GM18502 (cell line): ENCODE results near the gene USP34.
"Not testable (repeated sequence)": the region's sequence is repeated elsewhere in the genome, so short reads cannot be mapped to it uniquely, and the experiment has no call there.

Experiments
- ATAC-seq: cut with Tn5 transposase; IDR thresholded peaks from one replicate; pipeline ENCODE4 v1.9.1; 2021; ENCODE audit warnings: mild to moderate bottlenecking; ENCODE audit not compliant: unreplicated experiment, poor library complexity

USP34 gene

GRCh38 chr2:61218076-61218816 lies 252.6 kb downstream of the USP34 start:
- ATAC-seq: no peak

DNA sequence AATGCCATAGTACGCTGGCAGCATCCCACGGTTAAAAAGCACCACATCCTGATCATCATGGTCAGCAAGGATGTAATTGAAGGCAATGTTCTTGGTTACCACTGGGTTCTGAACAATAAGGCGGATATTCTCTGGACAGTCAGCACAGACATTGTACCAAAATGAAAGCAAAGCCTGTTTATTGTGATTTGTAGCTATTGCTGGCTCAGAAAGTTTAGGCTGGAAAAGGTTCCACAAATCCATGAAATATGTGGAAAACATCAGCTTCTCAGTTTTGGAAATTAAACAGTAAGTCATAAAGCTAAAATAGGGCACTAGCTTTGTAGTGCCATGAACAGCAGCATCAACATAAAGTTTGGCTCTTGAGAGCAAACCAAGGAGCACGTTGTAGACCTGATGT lies 256.7 kb downstream of the USP34 start:
- no peak for ATAC-seq

GRCh38 chr2:61210332-61210981 lies 260.4 kb downstream of the USP34 start:
- ATAC-seq: no peak

- no peak for ATAC-seq
Measured at GRCh38 chr2:61205132-61205531, 265.8 kb downstream of the USP34 start.

DNA sequence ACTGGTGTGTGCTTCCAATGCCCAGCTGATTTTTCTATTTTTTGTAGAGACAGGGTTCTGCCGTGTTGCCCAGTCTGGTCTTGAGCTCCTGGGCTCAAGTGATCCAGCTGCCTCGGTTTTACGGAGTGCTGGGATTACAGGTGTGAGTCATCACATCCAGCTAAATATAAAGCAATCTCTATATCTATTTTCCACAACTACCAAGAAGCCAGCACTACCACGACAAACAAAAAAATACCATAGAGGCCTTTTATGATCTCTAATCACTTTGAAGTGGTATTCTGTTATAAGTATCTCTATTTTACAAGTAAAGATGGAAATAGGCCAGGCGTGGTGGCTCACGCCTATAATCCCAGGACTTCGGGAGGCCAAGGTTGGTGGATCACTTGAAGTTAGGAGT lies 274.2 kb downstream of the USP34 start:
- ATAC-seq: no peak

GRCh38 chr2:61194646-61195045 lies 276.2 kb downstream of the USP34 start:
- ATAC-seq: not testable (repeated sequence)

- no peak for ATAC-seq
Measured at GRCh38 chr2:61193670-61194561, 277.0 kb downstream of the USP34 start.

- no peak for ATAC-seq
Measured at GRCh38 chr2:61187085-61187484, 283.8 kb downstream of the USP34 start.

DNA sequence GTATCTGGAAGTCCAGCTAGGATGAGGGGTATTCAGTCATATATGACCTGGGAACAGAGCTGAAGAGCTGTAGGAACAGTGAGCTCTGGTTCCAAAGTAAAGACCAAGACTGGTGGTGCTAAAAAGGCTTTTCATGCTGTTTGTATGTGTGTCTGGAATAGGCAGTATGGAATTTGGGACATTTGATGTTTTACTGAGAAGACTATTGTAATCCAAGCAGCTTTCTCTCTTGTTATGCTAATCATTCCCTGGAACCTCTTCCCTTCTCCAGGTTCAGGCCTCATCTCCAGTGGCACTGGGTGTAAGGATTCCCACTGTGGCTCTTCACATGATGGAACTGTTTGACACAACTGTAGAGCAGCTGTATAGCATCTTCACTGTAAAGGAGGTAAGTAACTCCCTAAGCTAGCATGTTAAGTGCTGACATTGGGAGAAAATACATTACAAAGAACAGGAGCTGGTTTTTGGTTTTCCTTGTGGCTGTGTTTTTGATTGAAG lies 285.6 kb downstream of the USP34 start:
- ATAC-seq: no peak

- ATAC-seq: no peak
Measured at GRCh38 chr2:61184263-61184662, 286.6 kb downstream of the USP34 start.

- ATAC-seq: no peak
Measured at GRCh38 chr2:61183795-61184194, 287.1 kb downstream of the USP34 start.

DNA sequence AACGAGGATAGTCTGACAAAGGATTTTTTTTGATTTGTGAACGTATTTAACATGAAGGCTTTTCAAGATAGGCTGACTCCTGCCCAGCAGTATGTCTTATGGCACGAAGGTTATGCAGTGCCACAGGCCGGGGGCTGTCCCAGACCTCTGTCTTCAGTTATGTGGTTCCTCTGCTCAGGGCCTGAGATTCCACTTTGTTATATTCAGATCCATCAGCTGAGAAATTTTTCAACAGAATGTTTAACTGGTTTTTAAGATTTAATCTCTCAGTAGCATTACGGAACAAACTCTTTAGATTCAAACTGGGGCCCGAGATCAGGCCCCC lies 288.9 kb downstream of the USP34 start:
- ATAC-seq: no peak

DNA sequence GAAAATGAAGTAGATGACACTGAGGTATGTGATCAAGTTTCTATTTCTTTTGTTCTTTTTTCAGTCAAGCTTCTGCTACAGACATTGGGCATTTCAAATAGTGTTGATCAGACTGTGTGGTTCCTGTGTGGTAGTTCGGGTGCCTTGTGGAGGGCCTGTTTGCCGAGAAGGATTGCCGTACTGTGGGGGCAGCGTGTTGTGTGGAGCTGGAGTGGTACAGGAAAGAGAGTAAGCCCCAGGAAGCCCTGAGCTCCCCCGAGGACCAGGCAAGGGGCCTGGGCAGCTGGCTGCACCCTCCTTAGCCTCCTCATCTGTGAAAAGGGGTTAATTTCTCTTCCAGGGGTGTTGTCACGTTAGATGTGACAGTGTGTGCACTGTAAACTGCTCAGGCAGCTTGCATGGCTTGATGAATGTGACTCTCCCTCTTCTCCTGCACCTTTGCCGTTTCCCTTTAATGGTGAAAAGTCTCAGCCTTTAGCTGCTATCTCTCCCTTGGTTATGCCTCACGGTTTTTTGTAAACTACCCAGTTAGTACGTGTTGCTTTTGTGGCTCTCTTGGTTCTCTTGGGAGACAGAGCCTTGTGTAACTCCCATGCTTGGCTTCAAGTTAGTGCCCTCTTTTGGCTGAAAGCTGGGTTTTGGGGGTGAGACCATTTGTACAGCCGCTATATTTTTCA lies 289.4 kb downstream of the USP34 start:
- ATAC-seq: no peak

GRCh38 chr2:61180686-61181085 lies 290.2 kb downstream of the USP34 start:
- no peak for ATAC-seq

DNA sequence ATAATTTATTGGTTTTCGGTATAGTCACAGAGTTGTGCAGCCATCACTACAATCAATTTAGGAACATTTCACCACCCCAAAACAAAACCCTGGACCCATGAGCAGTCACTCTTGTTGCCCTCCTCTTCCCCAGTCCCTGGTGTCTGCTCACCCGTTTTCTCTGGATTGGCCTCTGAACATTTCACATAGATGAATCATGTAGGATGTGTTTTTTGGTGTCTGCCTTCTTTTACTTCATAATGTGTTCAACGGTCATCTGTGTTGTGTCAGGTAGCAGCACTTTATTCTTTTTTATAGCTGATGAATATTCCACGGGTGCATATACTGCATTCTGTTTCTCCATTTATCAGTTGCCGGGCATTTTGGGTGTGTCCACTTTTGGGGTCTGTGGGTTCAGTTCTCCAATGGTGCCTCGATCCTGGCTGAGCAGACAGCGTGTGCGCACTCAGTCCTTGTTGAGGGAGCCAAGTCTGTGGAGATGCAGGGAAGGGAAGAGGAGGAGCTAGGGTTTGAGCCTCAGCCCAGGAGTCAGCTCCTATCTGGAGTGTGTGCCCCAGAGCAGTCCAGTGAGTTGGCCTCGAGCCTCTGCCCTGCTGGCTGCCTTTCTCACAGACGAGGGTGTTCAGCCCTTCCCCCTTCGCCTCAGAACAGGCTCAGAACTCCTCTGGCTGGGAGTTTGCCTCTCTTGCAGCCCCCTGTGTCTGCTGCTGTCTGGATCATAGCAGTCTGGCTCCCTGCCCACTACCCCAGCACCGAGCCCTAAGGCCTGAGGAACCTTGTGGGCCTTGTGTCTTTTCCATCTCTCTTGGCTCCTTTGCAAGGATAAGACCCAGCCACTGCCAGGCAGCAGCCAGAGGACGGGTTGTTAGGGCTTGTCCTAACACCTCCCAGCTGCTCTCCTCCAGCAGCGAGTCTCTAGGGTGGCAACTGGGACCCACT lies 290.9 kb downstream of the USP34 start:
- ATAC-seq: no peak

GRCh38 chr2:61178603-61179545 lies 292.0 kb downstream of the USP34 start:
- ATAC-seq: peak; percentile 27

- peak; percentile 32 for ATAC-seq
Measured at GRCh38 chr2:61177727-61178549, 292.9 kb downstream of the USP34 start.
